OCI-M1 (cell line): ENCODE results near the gene KIF1A.

Experiments
- DNase-seq: peaks from one replicate; lab custom pipeline; 2025; lab: John Stamatoyannopoulos, UW

The KIF1A gene

DNA sequence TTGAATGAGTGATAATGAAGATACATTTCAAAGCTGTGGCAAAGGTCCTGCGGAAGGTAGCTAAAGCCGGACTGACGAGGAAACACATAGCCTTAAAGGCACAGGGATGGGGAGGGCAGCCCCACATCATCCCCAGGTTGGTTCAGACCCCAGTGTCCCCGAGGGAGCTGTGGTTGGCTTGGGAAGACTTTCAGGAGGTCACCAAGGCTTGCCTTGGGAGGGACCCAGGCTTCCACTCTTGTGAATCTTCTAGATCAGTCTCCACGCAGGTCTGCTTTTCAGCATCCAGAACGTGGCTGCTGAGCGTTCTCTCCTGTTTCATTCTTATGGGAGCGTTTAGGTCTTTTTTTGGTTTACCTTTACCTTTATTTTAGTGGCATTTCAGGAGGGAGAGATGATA, 16.8 kb downstream of the KIF1A start:
- DNase-seq = no peak

DNA sequence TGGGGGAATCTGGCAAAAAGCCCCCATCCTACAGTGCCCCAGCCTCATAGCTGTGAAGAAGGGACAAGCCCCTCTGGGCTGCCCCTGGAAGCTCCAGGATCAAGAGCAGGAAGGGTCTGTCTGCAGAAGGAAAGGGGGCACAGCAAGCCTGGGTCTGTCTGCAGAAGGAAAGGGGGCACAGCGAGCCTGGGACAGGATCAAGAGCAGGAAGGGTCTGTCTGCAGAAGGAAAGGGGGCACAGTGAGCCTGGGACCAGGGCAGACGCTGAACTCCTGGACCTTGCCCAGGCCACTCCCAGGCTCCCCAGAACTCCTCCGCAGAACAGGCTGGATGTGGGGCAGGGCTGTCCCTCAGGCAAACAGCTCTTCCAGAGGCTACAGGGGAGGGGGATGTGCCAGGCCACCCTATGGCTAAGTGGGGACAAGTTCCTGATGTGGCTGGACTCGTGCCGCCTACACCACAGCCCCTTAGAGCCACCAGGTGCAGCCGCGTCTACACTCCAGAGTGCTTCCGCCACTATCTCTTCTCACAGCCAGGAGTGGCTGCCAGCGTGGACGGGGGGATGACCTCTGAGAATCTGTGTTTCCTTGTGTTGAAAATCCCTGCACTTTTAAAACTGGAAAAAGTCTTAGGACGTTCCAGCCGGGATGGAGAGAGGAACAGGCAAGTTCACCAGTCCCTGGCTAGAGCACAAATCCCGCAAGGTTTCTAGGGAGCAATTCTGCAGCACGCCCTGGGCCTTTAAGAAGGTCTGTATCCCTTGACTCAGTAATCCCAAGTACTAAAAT, 20.8 kb downstream of the KIF1A start:
- no peak for DNase-seq

DNA sequence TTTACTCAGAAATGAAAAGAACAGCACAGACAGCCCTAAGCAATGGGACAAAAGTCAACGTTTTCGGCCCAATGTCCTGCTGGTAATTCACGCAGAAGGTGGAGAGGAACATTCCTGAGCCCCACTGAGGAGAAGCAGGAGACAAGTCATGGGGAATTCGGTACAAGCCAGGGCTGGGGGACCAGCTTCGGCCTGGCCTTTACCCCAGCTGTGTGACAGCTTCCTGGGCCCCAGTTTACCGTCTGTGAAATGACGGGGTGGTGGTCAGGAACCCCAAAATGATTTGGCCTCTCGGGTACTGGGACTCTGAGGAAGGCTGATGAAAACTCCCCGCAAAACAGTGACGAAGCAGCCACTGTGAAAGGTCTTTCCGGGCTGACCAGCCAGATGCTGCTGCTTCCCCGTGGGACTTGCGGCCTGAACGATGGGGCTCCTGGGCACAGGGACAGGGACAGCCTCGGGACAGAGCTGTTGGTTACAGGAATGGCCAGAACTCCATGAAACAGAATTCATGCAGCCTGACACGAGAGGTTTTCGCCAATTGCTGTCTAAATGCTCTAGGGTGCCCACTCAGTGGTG, 21.6 kb downstream of the KIF1A start:
- DNase-seq = no peak

DNA sequence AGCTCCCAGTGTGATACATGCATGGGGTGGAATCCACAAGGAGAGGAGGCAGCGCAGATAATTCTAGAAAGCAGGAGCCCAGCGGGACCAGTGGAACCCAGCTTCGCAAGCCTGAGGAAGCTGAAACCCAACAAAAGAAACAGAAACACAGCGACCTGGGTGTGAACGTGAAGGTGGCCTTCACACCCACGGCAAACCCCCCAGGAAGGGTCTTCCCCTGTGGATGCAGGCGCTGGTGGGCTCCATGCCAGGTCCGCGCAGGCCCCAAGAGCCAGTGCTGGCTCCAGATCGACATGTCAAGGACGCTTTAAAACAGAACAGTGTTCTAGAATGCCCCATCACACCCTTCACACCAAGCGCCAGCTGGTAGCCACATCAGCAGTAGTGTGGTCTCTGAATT, 22.1 kb downstream of the KIF1A start:
- DNase-seq = no peak

DNA sequence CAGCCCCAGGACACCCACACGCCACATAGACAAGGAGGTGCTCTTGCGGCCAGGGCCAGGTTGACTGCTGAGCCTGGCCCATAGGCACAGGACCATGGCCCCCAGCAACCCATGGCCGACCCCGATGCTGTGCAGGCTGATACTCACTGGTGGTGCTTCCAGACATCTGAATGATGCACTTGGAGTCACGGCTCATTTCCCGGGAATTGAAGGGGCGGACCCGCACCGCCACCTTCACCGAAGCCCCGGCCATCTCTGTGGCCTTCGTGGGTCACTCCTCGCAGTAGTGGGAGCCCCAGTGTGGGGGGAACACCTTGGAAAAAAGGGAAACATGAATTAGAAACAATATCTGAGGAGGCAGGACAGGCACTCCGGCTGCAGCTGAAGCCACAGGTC, 22.5 kb downstream of the KIF1A start:
- no peak for DNase-seq

DNA sequence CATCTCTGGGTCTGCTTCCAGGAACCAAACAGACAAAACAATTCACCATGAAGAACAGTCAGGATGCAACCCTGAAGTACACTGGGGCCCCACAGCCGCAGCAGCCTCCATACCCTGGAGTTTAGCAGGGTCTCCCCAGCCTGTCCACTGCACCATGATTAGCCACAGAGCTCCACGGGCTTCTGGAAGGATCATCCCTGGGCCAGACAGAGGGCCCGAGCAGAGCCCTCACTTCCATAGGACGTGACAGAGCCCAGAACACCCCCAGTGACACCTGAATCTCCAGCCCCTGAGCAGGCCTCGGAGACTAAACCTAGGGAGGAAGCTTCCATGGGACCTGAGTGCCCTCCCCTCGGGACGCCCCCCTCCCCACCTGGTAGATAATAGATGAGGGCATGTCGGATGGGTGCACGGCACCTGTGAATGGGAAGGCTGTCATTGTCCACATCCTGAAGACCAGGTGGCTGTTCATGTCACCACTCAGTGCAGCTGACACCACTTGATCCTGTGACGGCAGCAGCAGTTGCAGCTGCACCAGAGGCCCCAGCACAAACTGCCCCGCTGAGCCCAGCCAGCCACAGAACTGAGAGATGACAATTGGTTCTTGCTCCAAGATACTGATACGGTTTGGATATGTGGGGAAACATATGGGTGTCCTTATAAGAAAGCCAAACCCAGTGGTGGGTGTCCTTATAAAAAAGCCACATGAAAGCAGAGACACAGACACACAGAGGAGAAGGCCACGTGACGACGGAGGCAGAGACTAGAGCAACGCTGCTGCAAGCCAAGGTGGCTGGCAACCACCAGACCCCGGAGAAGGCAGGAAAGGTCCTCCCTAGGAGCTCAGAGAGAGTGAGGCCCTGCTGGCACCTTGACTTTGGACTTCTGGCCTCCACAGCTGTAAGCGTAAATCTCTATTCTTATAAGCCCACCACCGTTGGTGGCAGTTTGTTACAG, 23.2 kb downstream of the KIF1A start:
- DNase-seq = no peak

DNA sequence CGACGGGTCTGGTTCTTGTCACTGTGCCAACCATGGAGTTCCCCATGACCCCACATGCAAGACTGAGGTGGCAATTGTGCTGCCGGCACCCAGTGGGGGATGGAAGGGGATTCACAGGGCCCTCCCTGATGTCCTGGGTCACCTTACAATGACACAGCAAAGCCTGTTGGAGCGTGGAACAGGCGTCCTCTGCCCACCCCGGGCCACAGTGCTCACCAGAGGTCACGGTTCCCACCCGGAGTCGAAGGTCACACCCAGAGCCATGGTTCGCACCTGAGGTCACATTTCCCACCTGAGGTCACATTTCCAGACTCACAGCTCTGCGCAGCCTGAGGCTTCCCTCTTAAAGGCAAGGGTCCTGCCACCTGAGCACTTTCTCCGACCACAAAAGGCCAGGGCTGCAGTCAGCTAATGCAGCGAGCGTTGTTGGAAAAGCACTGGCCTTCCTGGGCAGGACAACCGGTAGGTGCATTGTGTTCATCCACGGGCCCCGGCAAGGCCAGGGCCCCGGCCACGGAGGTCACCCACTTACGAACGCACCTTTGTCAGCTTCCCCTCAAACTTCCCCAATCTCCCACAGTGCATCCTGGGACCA, 24.0 kb downstream of the KIF1A start:
- DNase-seq = no peak

DNA sequence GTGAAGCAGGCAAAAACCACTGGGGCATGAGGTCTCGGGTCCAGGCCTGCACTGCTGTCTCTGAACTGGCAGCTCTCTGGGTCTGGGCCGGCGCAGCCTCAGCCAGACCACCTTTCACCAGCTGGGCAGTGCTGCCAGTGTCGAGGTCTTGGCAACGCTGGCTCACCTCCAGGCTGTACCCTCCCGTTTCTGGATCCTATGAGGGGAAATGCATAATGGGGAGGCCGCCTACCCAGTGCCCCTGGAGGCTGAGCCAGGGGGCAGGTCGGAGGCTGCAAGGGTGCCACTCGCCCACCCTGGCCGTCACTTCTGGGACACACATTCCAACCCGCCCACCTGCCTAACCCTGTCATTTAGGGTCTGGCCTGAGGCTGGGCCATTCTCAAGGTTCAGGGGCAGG, 24.6 kb downstream of the KIF1A start:
- no peak for DNase-seq

DNA sequence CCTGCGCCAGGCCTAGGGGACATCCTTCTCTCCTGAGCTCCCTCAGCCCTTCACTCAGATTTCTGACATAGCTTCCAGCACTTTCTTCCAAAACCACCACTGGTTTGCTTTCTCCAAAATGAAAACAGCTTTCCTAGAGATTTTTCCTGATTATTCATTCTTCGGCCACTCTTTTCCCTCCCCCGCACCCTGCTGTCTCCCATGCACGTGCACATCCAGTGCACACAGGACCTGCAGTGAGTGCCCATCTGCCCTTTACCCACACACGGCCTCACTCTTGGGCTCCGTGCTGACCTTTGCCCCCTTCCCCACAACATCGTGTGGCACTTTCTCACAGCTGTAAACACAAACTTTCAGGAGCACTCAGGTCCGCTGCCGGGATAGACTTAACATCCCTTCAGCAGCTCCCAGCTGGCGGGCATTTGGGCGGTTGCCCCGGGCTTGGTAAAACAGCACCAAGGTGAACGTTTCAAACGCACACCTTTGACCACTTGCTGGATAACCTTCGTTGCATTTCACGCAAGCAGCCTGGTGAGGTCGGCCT, 25.8 kb downstream of the KIF1A start:
- DNase-seq = no peak

DNA sequence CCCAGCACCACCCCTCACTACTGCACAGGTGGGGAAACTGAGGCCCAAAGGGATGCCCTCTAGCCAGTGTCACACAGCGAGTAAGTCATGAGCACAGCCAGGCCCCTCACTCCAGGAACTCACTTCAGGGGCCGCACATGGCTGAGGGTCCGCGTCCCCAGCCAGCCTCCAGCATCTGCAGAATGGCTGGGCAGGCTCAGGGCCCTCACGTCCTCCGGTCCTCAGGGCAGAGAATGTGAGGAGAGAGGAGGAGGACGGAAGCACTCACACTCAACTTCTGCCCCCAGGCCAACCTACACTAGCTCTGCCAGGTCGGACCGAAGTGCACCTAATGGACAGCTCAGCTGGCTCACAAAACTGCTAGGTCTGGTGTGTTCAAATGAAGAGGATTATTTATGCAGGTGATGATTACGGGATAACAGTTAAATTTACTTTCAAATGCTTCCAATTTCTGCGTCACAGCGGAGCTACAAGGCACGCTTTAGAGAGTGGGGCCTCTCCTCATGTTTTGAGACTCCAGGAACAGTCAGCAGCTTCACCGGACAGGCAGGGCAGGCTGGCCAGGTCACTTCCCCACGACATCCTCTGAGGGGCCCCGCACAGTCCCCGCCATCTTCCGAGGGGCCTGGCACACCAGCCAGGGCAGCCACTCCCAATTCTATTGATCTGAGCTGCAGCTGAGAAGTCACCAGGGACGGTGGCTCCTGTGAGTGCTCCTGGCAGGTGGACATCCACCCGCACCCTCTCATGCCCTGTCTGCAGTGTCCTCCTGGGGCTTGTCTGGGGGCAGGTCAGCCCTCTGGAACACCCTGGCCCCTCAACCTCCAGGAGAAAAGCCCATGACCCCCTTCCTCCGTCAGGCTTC, 26.5 kb downstream of the KIF1A start:
- DNase-seq = no peak

DNA sequence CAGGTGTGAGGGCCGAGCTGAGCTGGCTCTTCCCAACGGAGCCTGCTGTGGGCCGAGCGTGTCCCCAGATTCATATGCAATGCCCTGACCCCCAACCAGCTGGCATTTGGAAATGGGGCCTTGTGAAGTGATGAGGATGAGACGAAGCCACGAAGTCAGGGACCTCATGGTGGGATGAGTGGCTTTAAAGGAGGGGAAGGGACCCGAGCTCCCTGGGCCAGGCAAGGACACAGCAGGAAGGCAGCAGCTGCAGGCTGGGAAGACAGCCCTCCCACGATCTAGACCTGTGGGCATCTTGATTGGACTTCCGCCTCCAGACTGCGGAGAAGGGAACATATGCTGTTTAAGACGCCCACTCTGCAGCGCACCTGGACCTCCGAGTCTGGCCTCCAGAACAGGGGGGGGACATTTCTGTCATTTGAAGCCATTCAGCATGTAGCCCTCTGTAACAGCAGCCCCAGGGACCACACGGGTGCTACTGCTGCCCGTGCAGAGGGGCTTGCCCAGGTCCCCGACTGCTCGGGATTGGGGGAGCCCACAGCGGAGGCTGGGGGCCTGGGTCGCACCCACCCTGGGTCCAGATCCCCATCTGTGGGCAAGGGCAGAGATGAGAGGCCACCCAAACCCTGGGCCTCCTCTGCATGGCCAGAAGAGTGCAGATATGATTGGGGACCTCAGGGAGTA, 27.2 kb downstream of the KIF1A start:
- DNase-seq = no peak

DNA sequence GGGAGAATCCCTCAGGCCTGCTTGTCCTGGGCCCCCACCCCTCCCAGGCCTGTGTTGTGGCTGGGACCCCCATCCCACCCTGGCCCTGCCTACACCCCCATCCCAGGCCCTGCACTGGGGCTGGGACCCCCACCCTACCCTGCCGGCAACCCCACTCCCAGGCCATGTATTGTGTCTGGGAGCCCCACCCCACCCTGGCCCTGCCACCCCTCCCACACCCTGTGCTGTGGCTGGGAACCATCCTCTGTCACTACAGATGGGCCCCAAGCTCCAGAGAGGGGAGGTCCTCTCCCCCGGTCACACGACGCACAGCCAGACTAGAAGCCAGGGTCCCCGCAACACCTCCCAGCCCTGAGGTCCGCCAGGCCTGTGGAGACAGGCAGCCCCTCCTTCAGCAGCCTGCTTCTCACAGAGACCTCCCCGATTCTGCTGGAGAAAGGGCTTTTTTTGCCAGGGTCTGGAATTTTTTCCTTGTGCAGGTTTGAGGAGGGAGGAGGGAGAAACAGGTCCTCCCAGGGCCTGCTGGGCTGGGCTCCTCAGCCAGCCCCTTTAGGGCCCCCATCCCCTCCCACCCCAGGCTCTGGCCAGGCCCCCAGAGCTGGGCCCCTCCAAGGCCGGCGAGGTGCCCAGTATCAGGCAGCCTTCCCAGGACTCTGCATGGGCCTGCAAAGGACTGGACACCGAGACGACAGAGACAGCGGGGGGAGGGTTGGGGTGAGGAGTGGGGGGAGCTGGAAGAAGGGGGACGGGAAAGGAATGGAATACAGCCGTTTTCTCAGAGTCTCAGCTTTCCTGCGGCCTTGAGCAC, 28.0 kb downstream of the KIF1A start:
- no peak for DNase-seq

DNA sequence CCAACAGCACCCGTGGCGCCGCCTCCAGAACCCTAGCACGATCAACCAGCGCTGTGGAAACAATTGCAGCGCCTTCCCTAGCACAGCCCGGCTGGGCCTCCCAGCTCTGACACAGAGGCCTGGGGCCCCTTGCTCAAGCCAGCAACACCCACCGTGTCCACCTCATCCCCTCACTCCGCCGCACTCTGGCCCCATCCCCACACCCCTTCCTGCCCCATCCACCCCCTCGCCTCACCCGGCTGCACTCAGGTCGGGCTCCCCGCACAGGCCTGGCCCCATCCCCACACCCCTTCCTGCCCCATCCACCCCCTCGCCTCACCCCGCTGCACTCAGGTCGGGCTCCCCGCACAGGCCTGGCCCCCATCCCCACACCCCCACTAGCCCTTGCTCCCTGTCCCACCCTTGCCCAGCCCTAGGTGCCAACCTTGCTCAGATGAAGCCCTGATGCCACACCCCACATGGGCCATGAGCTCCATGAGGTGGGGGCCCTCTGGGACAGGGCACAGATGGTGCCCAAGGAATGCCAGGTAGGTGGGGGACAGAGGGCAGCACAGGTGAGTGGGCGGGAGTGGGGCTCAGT, 28.7 kb downstream of the KIF1A start:
- DNase-seq = no peak

DNA sequence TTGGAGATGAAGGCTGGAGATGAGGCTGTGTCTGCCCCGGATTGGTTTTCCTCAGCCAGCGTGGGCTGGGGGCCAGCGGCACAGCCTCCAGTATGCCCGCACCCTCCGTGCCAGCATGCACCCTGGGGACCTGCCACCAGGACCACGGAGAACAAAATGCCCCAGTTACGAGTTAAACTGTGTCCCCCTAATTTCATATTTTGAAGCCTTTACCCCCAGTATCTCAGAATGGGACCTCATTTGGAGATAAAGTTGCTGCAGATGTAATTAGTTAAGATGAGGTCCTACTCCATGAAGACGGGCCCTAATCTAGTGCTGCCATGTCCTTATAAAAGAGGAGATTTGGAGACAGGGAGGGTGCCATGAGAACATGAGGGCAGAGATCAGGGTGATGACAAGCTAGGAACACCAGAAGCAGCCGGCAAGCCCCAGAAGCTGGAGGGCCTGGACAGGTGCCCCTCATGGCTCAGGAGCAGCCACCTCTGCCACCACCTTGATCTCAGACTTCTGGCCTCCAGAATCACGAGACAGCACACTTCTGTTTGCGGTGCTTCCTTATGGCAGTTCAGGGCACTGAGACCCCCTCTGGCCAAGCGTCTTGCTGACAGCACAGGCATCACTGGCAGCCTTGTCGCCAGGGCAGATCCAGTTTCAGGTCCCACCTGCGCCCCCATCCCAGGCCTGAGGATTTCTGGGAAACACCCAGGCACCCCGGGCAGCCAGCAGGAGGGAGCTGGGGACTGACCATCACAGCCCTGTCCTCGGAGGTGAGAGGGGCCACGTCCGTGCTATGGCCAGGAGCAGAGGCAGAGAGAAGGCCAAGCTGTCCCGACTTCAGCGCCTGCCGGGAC, 29.4 kb downstream of the KIF1A start:
- DNase-seq = no peak

DNA sequence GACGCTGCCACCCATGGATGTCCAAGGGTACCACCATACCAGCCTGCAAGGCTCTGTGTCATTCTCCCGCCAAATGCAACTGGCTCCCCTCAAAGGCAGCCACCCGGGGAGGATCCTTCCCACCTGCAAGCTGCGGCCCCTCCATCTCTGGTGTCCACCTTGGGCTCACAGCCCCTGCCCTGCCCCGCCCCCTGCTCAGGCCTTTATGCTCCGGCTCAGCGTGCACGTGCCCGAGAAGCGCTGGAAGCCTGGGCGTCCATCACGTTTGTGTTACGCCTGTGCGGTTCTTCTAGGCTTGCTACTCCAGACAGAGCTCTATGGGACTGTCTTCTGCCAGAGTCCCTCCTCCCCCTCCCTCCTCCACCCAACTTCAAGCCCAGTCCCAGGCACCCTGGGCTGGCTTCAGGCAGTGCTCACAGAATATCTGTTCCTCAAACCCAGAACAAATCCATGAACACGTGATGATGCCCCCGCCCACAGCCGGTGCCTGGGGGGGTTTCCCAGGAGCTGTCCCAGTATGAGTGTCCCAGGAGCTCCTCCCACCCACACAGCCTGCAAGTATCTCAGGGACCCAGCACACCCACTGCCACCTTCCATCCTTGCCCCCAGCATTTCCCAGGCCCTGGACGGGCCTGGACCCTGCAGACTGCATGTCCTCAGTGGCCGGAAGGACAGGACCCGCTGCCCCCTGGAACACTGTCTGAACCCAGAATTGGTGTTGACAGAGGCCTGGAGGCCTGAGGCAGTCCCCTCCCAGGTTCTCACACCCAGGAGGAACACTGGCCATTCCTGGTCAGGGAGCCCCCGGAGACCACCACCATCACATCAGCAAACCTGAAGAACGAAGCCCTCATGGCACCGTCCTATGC, 30.3 kb downstream of the KIF1A start:
- DNase-seq = no peak

DNA sequence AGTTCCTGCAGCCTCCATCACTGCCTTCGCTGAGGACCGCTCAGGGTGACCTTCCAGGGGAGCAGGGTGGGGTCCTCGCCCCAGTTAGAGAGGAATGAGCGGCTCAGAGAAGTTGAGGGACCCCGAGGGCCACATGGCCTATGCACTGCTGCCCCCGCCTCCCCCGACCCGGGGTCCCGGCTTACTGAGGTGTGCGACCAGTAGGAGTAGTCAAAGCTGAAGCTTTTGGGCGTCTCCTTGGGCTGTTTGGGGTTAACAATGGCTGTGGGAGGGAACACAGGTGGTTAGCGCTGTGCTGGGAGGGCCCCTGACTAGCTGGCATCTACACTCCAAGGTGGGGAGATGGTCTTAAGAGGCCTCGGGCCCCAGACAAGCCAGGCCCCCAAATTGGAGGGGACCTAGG, 31.0 kb downstream of the KIF1A start:
- DNase-seq = no peak

DNA sequence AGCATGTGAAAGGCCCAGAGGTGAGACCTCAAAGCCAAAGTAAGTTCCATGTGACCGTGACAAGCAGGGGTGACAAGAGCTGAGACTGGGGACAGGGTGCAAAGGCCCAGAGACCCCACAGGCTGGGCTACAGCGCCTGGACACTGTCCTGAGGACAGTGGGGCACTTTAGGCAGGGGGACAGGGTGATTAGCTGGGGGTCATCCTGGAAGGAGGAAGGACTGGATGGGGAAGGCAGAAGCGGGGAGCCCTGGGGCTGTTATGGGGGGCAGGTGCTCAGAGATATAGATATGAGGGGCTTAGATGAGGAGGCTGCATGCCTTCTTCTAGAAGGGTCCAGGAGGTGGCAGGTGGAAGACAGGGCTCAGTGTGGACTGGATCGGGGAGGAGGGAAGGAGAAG, 31.5 kb downstream of the KIF1A start:
- no peak for DNase-seq
